Activated CD4-positive, alpha-beta T cell treated with anti-CD3 and anti-CD28 coated beads, Interleukin-2, Interleukin-4, amounts not matched to agents 100 ng/mL and 50 ng/mL, durations not matched to agents 16 hours and 8 hours (primary cell): Measurements from ENCODE around the gene ACBD3.
A peak's percentile ranks its signal among the peaks of the same experiment; 100 is the strongest.
"Not testable (repeated sequence)": the region's sequence is repeated elsewhere in the genome, so short reads cannot be mapped to it uniquely, and the experiment has no call there.

ENCODE experiments used
- DNase-seq: peaks from one replicate; pipeline ENCODE4 v3.0.0-alpha.2; 2020; ENCODE audit warnings: low spot score

ACBD3 gene

DNA sequence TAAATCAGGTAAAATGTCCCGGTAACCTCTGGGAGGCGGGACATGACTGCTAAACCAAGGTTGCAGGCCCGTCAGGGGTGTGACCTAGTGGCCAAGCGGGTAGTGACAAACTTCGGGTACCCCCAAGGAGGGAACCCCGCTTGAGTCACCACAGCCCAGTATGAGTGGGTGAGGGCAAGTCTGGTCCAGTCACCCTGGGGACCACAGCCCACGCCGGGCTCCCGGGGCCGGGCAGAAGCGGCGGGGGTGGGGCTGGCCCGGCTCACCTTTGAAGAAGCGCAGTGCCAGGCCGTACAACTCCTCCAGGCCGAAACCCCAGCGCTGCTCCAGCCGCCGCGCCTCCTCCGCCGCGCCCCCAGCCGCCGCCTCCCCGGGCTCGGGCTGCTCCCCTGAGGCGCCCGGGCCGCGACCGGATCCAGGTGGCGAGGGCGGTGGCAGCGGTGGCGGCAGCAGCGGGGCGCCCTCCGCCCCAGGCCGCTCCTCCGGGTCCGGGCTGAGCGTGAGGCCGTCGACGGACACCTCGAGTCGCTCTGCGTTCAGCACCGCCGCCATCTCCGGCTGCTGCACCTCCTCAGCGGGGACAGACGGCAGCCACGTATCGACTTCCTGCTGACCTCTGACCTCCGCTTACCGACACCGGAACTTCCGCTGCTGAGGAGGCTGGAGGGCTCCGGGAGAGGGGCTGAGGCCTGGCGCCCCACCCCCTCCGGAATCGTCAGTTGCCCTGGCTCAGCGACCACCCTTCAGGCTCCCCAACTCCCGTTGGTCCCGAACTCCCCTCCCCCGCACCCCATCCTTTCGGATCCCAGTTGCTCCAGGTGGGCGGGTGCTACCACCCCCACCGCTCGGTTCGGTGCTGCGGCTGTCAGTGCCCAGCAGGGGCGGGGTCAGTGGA is at the start of gene ACBD3:
ACBD3 (minus strand) TSS at position 618 of the 895 bp plus-strand sequence; CDS start at position 552, 66 bp downstream.
- peak; percentile 88 for DNase-seq

DNA sequence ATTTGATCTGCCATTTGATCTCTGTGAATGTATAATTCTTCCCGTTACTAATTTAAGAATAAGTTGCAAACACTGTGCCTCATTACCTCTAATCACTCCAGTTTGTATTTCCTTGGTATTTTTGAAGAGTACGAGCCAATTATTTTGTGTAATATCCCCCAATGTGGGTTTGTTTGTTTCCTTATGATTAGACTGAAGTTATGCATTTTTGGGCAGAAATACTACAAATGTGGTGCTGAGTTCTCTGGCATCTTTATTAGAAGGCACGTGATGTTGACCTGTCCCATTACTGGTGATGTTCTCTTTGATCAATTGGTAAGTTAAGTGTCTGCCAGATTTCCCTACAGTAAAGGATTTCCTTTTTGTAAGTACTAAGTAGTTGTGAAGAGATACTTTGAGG is 47.3 kb upstream of the ACBD3 start:
- no peak for DNase-seq

DNA sequence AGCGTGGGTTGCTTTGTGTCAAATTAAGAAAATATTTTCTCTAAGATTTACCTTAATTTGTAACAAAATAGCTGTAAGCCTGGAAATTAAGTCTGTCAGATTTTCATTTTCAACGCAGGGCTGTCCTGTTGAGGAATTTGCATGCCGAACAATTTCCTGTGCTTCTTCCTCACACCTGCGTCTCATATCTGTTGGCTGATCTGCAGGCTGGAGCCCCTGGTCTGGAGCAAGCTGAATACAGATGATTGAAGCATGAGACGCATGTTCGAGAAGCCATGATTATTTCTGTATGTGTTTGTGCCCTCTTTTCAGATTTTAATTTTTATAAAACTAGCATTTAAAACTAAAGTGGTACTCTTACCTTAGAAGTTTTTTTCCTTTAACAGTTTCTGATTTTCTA is 46.8 kb upstream of the ACBD3 start:
- no peak for DNase-seq

DNA sequence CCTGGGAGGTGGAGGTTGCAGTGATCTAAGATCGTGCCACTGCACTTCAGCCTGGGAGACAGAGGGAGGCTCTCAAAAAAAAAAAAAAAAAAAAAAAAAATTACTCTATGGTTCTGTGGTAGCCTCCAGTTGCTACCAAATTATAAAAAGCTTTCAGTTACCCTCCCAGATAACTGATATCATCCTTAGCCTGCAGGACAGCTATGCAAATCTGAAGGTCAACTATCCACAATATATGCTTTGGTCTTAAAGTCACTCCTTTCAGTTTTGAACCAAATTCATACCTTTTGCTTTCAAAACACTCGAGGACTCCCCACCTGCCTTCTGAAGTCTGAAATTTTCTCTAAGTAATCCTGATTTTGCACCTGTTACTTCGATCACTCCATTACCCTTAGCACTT is 40.1 kb upstream of the ACBD3 start:
- no peak for DNase-seq

DNA sequence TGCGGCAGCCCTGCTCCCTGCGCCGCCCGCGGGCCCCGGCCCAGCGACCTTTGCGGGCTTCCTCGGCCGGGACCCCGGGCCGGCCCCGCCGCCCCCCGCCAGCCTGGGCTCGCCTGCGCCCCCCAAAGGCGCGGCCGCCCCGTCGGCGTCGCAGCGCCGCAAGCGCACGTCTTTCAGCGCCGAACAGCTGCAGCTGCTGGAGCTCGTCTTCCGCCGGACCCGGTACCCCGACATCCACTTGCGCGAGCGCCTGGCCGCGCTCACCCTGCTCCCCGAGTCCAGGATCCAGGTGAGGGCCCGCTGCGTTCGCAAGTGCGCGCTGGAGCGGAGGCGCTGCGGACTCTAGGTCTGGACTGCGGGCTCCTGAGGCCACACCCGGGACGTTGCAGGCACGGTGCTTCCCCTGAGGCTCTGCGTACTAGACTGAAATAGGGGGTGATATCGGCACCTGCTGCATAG is 37.3 kb upstream of the ACBD3 start:
- DNase-seq = no peak

DNA sequence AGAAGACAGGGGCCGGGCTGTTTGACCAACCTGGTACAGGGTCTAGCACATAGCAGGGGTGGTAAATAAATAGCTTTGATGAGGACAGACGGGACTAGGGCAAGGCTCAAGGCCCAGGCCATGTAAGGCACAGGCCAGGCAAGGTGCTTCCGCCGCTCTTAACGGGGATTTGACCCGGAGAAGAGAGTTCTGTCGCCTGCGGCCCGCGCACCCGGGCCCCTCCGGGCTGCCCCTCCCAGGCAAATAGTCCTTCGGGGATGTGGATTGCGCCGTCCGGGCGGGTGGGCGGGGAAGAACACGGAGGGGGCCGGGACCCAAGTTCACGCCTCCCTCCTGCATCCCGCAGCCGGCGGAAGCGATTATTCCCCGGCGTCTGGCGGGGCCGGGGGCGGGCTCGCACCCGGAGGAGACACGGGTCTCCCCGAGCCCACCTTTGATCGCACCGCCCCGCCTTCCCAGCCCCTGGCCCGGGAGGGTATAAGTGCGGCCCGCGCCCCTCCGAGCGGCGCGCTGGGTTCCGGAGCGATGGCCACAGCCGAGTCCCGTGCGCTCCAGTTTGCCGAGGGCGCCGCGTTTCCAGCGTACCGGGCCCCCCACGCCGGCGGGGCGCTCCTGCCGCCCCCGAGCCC is 36.7 kb upstream of the ACBD3 start, which contains the start of gene MIXL1:
MIXL1 (plus strand) TSS at position 508 of the 629 bp plus-strand sequence; CDS start at position 526, 18 bp downstream.
- DNase-seq = no peak

DNA sequence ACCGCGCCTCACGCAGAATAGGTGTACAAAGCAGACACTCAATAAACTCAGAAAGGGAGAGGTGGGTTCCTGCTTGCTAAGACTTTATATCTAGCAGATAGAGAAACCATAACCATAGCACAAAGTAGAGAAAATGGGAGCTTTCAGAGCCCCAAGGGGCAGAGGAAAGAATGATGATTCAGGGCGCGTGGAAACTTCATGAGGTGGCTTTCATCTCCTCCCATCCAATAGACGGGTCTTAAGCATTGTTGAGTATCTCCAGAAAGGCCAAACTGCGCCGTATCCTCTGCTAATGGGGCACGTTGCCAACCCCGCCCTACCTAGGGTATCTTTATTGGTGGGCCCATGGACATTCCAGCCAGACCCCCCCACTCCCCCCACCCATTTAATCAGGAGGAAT is 36.1 kb upstream of the ACBD3 start:
- no peak for DNase-seq

DNA sequence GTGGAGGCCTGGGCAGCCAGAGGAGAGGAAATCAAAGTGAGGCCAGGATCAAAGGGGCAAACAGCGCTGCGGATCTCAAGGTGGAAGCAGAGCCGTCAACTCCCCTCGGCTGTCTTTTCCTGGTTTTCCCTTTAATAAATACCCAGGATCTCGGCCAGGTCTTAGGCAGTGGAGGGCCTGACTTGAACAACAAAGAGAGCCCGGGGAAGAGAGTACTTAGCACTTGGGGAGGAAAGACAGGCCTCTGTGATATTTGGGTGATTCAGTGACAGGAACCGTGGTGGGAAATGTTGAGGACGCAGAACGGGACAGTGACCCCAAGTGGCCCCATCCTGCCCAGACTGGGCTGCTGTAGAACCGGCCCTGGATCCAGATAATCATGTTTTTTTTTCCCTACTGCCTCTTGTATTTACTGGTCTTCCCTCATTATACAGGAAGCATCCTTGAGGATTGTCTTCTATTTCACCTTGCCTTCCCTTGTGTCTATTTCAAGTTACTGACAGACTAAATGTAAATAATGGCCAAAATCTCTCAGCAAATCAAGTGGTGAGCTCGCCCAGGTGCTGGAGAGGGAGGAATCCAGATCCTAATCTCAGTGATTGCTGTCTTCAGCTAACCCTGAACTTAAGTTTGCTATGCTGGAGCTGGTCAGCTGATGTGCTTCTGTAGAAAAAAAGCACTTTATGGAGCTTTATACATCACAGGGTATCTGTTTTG is 34.1 kb upstream of the ACBD3 start:
- no peak for DNase-seq

DNA sequence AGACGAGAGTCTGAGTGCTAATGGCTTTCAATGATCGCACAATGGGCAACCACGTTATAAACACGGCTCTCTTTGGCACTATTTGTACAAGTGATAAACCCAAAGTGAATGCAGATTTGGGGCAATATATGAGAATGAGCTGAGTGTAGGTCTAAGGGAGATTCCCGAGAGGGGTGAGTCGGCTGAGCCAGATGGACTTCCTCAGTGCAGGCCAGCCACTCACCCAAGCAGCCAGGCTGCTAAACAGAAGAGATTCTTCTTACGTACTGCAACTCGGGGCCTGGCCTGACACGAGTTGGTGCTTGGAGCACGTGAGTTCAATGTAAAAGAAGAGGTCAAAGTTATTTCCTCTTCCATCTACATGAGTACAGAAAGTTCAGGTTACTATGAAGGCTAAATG is 30.7 kb upstream of the ACBD3 start:
- DNase-seq = no peak

DNA sequence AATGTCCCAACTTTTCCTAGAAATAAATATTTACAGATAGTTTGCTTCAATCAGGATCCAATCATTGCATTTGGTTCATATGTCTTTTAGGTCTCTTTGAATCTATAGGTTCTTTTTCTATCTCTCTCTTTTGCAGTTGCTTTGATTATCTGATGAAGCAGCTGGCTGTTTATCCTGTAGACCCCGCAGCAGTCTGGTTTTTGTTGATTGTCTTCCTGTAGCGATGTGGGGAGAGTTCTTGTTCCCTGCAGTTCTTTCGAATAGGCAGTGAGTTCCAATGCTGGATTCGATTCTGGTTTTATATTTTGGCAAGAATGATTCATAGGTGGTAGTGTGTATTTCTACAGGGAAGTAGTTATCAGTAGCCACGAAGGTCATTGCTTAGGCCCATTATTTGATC is 29.5 kb upstream of the ACBD3 start:
- DNase-seq = no peak

DNA sequence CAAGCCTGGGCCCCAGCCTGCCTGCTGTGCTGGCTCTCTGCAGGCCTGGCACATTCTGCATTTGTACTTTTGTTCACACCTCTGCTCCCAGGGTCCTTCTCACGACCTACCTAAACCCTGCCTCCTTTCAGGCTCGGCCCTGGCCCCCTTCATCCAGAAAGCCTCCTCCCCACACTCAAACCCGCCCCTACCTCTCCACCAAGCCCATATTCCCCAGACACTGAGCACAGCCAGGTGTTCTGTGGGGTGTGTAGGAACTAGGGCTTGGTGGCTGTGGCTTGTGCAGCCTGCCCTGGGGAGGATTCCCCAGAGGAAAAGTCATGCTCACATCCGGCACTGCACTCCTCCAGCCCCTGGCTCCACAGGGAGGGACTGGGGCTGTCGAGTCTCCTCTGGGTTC is 28.7 kb upstream of the ACBD3 start:
- no peak for DNase-seq

DNA sequence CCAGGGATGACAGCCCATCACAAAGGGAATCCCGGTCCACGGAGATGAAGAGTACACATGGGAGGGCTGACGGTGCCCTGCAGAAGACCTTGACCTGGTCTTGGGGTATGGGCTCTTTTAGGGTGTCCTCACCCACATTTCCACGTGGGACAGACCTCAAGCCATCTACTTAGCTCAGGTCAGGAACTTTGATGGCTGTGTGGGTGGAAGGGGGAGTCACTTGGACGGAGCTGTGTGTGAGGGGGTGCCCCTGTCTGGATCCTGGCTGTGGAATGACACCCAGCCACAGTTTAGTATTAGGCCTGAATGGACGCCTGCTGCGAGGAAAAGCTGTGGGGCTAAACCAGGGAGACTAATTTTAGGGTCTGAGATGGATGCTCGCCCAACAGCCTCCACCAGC is 26.0 kb upstream of the ACBD3 start:
- DNase-seq = no peak

DNA sequence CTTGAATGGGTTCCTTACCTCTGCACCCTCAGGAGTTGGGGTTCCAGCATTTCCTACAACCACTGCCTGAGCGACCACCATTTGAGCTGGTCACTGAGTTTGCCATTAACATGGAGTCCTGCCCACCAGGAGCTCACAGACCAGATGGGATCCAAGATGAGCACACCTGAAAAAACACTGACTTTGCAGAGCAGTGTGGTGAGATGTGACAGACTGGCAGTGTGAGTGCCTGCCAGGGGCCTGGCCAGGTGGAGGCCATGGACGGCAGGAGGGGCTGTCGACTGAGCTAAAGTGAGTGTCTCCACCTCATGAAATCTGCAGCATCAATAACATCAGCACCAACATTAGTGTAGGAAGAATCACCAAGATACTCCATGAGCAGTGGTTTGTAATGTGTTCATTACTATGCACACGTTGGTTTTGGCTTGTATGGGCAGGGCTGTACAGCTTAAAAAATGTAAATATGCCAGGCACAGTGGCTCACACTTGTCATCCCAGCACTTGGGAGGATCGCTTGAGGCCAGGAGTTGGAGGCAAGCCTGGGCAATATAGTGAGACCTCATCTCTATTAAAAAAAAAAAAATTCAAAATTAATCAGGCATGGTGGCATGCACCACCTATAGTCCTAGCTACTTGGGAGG is 24.8 kb upstream of the ACBD3 start:
- no peak for DNase-seq

DNA sequence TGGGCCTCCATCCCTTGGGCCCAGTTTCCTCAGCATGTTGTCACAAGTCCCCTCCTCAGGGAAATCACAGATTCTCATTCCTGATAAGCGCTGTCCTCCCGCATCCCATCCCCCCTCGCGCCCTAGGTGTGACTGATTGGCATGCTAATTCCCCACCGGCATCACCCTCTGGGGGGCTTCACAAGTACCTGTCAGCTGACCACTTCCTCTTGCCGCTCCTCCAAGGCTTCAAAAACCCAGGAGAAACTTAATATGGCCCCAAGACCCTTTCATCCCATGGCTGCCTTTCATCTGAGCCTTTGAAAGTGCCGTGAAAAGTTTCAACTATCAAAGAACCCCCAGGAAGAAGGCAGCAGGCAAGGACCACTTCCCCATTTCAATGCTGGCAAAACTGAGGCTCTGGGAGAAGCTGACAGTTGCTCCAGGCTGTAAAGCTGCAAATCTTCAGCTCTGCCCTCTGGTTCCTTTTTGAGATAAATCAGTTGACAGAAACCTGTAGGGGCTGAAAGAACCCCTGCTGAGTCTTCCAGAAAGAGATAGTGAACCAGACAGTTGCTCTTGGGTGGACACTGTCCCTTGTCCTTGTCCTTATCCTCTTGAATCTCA is 24.1 kb upstream of the ACBD3 start:
- DNase-seq = no peak

DNA sequence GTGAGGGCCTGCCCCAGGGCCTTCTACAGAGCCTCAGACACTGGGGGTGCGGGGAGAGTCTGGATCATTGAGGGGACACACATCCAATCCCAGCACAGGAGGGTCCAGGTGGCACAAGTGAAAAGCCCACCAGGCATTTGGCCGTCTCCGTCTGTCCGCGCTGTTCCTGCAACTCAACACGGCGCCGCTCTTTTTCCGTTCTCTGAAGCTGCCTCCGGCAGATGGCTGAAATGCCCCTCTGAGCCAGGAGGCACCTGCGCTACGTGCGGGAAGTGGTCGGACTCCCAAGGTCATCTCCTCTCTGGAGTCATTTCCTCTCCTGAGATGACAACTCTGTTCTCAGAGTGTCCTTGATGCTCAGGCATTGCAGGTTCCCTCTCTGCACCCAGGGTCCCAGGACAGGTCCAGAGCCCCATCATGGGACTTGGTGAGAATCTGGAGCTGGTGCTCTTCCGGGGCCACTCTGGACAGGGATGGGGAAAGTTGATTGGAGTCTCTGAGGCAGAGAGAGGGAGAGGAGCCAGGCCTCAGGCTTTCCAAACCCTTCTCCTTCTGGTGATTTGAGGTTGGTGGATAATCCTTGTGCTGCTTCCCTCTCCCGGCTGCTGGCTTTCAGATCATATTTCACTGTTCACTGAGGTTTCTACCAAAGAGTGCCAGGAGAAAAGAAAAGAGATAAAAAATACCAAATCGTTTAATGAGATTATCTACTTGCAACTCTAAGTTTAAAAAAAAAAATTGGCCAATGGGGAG is 22.9 kb upstream of the ACBD3 start:
- DNase-seq = no peak

DNA sequence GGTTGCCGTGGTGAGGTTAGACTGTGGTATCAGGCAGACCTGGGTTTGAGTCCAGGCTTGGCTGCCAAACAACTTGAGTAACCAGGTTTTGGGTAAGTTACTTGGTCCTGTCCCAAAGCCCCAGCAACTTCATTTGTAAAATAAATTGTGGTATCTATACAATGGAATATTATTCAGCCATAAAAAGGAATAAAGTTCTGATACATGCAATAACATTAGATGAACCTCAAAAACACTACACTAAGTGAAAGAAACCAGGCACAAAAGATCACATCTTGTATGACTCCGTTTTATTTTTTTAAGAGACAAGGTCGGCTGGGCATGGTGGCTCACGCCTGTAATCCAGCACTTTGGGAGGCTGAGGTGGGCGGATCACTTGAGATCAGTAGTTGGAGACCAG is 20.5 kb upstream of the ACBD3 start:
- DNase-seq = no peak

DNA sequence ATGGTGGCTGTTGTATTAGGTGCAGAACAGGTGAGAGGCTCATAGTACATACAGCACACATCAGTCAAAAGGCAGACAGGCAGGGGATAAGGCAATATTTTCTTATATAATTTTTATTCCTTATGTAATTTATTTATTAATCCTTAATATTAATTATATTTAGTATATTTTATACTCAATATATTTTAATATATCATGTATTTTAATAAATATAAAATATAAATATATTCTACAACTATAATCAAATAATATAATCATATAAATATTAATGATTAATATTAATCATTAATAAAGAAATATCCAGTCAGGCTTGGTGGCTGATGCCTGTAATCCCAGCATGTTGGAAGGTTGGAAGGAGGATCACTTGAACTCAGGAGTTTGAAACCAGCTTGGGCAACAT is 17.7 kb upstream of the ACBD3 start:
- DNase-seq = no peak

DNA sequence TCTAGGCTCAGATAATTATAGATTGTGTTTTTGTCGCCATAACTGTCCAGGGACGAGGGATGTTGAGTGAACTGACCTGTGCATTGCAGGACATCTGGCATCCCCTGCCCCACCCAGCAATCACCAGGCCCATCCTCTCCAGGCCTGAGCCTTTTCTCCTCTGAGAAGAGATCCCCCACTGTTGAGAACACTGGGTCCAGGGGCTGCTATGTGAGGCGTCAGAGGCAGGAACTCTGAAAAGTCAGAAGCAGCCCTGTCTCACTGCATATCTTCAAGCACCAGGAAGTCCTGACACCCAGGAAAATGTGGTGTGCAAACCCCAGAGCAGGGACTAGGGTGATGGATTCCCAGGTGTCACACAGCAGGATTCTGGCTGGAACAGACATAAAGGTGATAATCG is 17.1 kb upstream of the ACBD3 start:
- no peak for DNase-seq

DNA sequence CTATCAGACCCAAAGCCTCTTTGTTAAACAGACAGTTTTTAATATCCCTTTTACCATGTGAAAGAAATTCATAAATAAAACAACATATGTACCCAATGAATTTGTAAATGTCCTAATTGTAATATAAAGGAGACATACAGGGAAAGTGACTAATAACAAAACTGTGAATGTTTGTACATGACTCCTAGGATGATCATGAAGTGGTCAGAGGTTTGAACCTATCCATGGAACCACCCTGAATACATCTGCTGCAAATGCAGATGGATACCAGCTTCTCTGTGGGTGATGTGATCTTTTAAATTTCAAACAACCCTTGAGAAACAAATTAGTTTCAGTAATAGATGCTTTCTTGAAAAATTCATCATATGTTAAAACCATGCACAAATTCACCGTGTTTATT is 16.7 kb upstream of the ACBD3 start:
- DNase-seq = no peak

DNA sequence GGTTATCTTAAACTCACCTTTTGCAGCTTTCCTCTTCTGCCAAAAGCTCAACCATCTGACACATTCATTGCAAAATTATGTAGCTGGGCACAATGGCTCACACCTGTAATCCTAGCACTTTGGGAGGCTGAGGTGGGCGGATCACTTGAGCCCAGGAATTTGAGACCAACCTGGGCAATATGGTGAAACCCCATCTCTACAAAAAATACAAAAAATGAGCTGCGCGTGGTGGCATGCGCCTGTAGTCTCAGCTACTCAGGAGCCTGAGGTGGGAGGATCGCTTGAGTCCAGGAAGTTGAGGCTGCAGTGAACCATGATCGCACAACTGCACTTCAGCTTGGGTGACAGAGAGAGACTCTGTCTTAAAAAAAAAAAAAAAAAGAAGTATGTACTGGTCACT is 16.1 kb upstream of the ACBD3 start:
- not testable (repeated sequence) for DNase-seq

DNA sequence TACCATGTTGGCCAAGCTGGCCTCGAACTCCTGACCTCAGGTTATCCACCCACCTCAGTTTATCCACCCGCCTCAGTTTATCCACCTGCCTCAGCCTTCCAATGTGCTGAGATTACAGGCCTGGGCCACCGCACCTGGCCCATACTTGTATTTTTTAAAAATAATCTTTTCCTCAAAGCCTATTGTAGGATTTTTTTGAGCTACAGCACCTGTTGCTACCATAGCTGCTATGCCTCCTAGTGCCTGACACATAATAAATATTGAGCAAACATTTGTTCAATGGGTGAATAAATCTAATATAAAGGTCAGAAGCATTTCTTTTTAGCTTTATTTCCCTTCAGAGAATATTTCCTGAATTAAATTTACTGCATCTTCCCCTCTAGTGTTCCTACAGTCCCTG is 15.7 kb upstream of the ACBD3 start:
- no peak for DNase-seq
